HepG2 (cell line): ENCODE measurements around the gene KITLG.

ENCODE experiments used
- AKNA ChIP-seq: sonication (generic); formaldehyde crosslinking; IDR thresholded peaks from 2 replicates; pipeline ENCODE4 v1.4.0; 2020; ENCODE audit warnings: missing genetic modification reagents, borderline replicate concordance
- ATF6 ChIP-seq: sonication (generic); formaldehyde crosslinking; conservative IDR thresholded peaks from 2 replicates; pipeline ENCODE4 v1.4.0; 2020; ENCODE audit warnings: missing genetic modification reagents
- POLR2A ChIP-seq, 2 experiments: IDR thresholded peaks; 2 replicates each; pipeline ENCODE4 v1.6.1; 2011; ENCODE audit warnings: low read depth in 2 of 2, low read length in 2 of 2, mild to moderate bottlenecking in 1 of 2, moderate library complexity in 1 of 2; ENCODE audit not compliant: insufficient read depth in 1 of 2
- TCF7 ChIP-seq: sonication (generic); IDR thresholded peaks from 2 replicates; pipeline ENCODE4 v1.6.1; 2016; ENCODE audit warnings: antibody characterized with exemption, low read depth
- ZNF274 ChIP-seq: sonication (generic); formaldehyde crosslinking; IDR thresholded peaks from 2 replicates; pipeline ENCODE4 v1.5.1; 2020; ENCODE audit warnings: mild to moderate bottlenecking, missing genetic modification reagents
- ZSCAN22 ChIP-seq: sonication (generic); formaldehyde crosslinking; IDR thresholded peaks from 2 replicates; pipeline ENCODE4 v1.4.0; 2020; ENCODE audit warnings: mild to moderate bottlenecking, missing genetic modification reagents

- no peak for TF ChIP-seq ZSCAN22 (CRISPR knock-in tag)
- TF ChIP-seq ZNF274 (CRISPR knock-in tag): no peak
- TF ChIP-seq TCF7: no peak
- no peak for TF ChIP-seq ATF6 (CRISPR knock-in tag)
- no peak for TF ChIP-seq AKNA (CRISPR knock-in tag)
- no peak for TF ChIP-seq POLR2A (IDR thresholded peaks at IDR 0.05; ENCODE audit: insufficient read depth in 1 of 2, low read depth in 2 of 2, low read length in 2 of 2)
Measured at GRCh38 chr12:88496429-88496828, 83.8 kb downstream of the KITLG start.
